UCSD-AML1 (cell line): Measurements from ENCODE around the gene CATSPERD.

ENCODE experiments used
- DNase-seq: peaks from one replicate; lab custom pipeline; 2025; ENCODE audit not compliant: unreplicated experiment; lab: John Stamatoyannopoulos, UW

CATSPERD gene

GRCh38 chr19:5782945-5783919, 62.8 kb downstream of the CATSPERD start:
- no peak for DNase-seq

- DNase-seq = no peak
Observed at GRCh38 chr19:5784581-5785147, 64.2 kb downstream of the CATSPERD start, which contains the start of gene PRR22. Gene PRR22 (minus strand): TSS chr19:5784746. CDS start chr19:5784660, 86 bp downstream.

- DNase-seq = no peak
Observed at GRCh38 chr19:5785423-5785822, 65.0 kb downstream of the CATSPERD start.

GRCh38 chr19:5786593-5787408, 66.4 kb downstream of the CATSPERD start:
- DNase-seq = no peak

- DNase-seq = no peak
Observed at GRCh38 chr19:5787409-5788182, 67.2 kb downstream of the CATSPERD start.

GRCh38 chr19:5788422-5788821, 68.0 kb downstream of the CATSPERD start:
- DNase-seq = no peak

- DNase-seq = no peak
Observed at GRCh38 chr19:5789351-5789761, 68.9 kb downstream of the CATSPERD start.

- no peak for DNase-seq
Observed at GRCh38 chr19:5789886-5790558, 69.6 kb downstream of the CATSPERD start.

GRCh38 chr19:5790559-5791520, 70.4 kb downstream of the CATSPERD start, which contains the start of gene DUS3L:
Gene DUS3L (minus strand): TSS chr19:5791163. CDS start chr19:5791141, 22 bp downstream.
- peak; percentile 98 for DNase-seq

- no peak for DNase-seq
Observed at GRCh38 chr19:5792224-5792623, 71.8 kb downstream of the CATSPERD start.

- DNase-seq = no peak
Observed at GRCh38 chr19:5793188-5793587, 72.8 kb downstream of the CATSPERD start.

- no peak for DNase-seq
Observed at GRCh38 chr19:5795382-5795919, 75.0 kb downstream of the CATSPERD start.

GRCh38 chr19:5798244-5798643, 77.8 kb downstream of the CATSPERD start:
- DNase-seq = no peak

- DNase-seq = peak; percentile 76
Observed at GRCh38 chr19:5799247-5800241, 79.1 kb downstream of the CATSPERD start.

- DNase-seq = no peak
Observed at GRCh38 chr19:5800361-5801270, 80.2 kb downstream of the CATSPERD start.
